Uterus (tissue), 2 donors: Measurements from ENCODE around the gene CERS1.

Source experiments
- CTCF ChIP-seq, 4 experiments: fragments of 200-600 bp in 2 of 4; fragments of 450-650 bp in 2 of 4; sonication (generic) in 2 of 4; IDR thresholded peaks; one replicate each; pipeline ENCODE4 v1.5.1; 2016 to 2019; ENCODE audit warnings: antibody characterized with exemption in 4 of 4, mild to moderate bottlenecking in 2 of 4, moderate library complexity in 1 of 4
- POLR2A ChIP-seq, 2 donors: fragments of 450-650 bp; IDR thresholded peaks; one replicate each; pipeline ENCODE4 v1.6.1; 2016; ENCODE audit warnings: antibody characterized with exemption in 2 of 2, mild to moderate bottlenecking in 1 of 2, moderate library complexity in 1 of 2

- TF ChIP-seq CTCF (IDR thresholded peaks at IDR 0.05) (peak in 2 of 4 experiments; percentile 10 to 20), POLR2A (IDR thresholded peaks at IDR 0.05) (no peak)
These were observed 19.7 kb upstream of the CERS1 start for GRCh38 chr19:18915639-18916038.
